ENCODE measurements around the gene AMOTL1. TPM values are rescaled to one million over a fixed set of nuclear protein-coding genes. Genes with fewer than 3 reads are reported as not detected.

AMOTL1 gene
- total and polyA plus RNA-seq, 2 of the 8 experiments (the other 6 are each of a cell fraction or from before 2014, with no cell fraction given): 9.0 to 27.6 TPM

- TF ChIP-seq CHD7 (IDR thresholded peaks at IDR 0.05; ENCODE audit: insufficient replicate concordance, low read length) (no peak), PHF8 (conservative IDR thresholded peaks at IDR 0.05; ENCODE audit: low read depth, low read length) (no peak), KDM4A (IDR thresholded peaks at IDR 0.05; ENCODE audit: low read depth, low read length, severe bottlenecking) (no peak), ZNF274 (IDR thresholded peaks at IDR 0.05; ENCODE audit: borderline replicate concordance, extremely low read depth, low read length) (no peak)
Observed at GRCh38 chr11:94860333-94860732, 92.2 kb downstream of the AMOTL1 start (continued).
